GM12874 (cell line): ENCODE data around the gene OGG1.

Experiments
- TF ChIP-seq, protein P1 (sequence below): IDR thresholded peaks from 2 replicates; pipeline ENCODE4 v1.5.1; 2011; ENCODE audit warnings: low read depth, mild to moderate bottlenecking, control low read depth, low read length, moderate library complexity; ENCODE audit not compliant: insufficient read depth

The OGG1 gene

DNA sequence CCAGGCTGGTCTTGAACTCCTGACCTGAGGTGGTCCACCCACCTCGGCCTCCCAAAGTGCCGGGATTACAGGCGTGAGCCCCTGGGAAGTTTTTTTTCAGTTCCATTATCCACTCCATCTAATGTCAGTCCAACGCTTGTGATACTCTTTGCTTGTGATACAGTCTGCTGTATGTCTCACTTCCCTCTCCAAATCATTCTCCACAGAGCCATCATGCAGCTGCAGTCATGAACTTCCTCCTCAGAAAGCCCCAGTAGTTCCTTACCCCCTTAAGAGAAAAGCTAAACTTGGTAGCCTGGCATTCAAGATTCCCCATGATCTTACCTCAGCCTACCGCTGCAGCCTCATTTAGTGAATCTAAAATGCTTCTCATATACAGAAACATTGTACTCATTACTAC, 45.5 kb downstream of the OGG1 start:
- TF ChIP-seq, protein P1, sequence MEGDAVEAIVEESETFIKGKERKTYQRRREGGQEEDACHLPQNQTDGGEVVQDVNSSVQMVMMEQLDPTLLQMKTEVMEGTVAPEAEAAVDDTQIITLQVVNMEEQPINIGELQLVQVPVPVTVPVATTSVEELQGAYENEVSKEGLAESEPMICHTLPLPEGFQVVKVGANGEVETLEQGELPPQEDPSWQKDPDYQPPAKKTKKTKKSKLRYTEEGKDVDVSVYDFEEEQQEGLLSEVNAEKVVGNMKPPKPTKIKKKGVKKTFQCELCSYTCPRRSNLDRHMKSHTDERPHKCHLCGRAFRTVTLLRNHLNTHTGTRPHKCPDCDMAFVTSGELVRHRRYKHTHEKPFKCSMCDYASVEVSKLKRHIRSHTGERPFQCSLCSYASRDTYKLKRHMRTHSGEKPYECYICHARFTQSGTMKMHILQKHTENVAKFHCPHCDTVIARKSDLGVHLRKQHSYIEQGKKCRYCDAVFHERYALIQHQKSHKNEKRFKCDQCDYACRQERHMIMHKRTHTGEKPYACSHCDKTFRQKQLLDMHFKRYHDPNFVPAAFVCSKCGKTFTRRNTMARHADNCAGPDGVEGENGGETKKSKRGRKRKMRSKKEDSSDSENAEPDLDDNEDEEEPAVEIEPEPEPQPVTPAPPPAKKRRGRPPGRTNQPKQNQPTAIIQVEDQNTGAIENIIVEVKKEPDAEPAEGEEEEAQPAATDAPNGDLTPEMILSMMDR: no peak

- TF ChIP-seq, protein P1: no peak
These were observed 47.6 kb downstream of the OGG1 start for GRCh38 chr3:9797196-9797945.

DNA sequence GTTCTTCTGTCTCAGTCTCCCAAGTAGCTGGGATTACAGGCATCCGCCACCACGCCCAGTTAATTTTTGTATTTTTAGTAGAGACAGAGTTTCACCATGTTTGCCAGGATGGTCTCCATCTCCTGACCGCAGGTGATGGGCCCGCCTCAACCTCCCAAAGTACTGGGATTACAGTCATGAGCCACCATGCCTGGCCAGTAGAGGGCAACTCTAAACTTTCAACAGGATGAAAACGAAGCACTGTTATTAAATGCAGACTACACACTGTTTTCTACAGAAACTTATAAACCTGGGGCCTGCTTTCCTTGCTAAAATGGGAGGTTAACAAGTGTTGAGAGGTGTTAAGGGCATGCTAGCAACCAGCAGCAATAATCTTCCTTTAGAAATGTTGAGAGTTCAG, 50.8 kb downstream of the OGG1 start:
- TF ChIP-seq, protein P1: 0 out of 2 replicates have a peak, but pooled peaks have one; percentile 15

DNA sequence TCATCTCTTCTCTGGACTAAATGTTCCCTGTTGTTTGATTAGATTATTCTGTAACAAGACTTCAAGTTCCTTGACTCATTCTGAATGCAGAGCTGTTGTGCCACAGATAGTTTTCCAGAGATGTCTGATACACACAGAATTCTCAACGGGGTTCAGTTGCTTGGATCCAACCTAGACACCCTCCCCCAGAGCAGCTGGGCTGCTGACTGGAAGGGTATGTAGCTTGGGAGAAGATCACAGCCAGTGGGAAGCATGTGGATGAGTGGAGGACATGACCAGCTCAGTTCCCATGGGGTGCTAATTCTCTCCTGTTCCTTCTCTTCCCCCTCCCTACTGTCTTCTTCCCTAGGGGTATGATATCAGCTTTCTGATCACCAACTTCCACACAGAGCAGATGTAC, 53.7 kb downstream of the OGG1 start:
- TF ChIP-seq, protein P1: no peak

DNA sequence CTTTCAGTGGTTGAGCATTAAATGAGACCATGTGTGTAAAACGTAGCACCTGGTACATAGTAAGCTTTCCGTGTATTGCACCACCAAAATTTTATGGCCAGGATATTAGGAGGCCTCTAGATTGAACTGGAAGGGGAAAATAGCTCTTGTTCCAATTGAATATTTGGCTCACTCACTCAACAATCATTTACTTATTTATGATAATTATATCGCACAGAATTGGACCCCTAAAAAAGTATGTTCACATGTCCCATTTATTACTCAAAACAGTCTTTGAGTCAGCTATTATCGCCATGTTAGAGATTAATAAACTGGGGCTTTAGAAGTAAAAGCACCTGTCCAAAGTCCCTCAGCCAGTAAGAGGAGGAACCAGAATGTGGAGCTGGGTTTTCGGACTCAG, 55.2 kb downstream of the OGG1 start:
- TF ChIP-seq, protein P1: no peak

- TF ChIP-seq, protein P1: no peak
These were observed 56.4 kb downstream of the OGG1 start for GRCh38 chr3:9806137-9806536.
